GM18861 (cell line): ENCODE measurements around the gene KIT.
A peak's percentile ranks its signal among the peaks of the same experiment; 100 is the strongest.

Source experiments
- ATAC-seq: cut with Tn5 transposase; IDR thresholded peaks from one replicate; pipeline ENCODE4 v1.9.1; 2021; ENCODE audit not compliant: unreplicated experiment

The KIT gene

GRCh38 chr4:54743562-54743961, 85.8 kb downstream of the KIT start:
- ATAC-seq: no peak

GRCh38 chr4:54744487-54744886, 86.7 kb downstream of the KIT start:
- ATAC-seq: no peak

- ATAC-seq: no peak
Measured at GRCh38 chr4:54745031-54745770, 87.4 kb downstream of the KIT start.

GRCh38 chr4:54746218-54746617, 88.5 kb downstream of the KIT start:
- peak; percentile 78 for ATAC-seq

- no peak for ATAC-seq
Measured at GRCh38 chr4:54750341-54750740, 92.6 kb downstream of the KIT start.

GRCh38 chr4:54754394-54754793, 96.6 kb downstream of the KIT start:
- ATAC-seq: no peak

- ATAC-seq: no peak
Measured at GRCh38 chr4:54764476-54764875, 106.7 kb downstream of the KIT start.

- no peak for ATAC-seq
Measured at GRCh38 chr4:54767376-54767775, 109.6 kb downstream of the KIT start.

GRCh38 chr4:54773022-54773421, 115.3 kb downstream of the KIT start:
- no peak for ATAC-seq

- no peak for ATAC-seq
Measured at GRCh38 chr4:54779036-54779435, 121.3 kb downstream of the KIT start.

GRCh38 chr4:54779476-54780148, 121.9 kb downstream of the KIT start:
- ATAC-seq: no peak

GRCh38 chr4:54780149-54780495, 122.4 kb downstream of the KIT start:
- ATAC-seq: no peak

GRCh38 chr4:54781756-54782155, 124.0 kb downstream of the KIT start:
- no peak for ATAC-seq

GRCh38 chr4:54783402-54784110, 125.8 kb downstream of the KIT start:
- no peak for ATAC-seq

- ATAC-seq: no peak
Measured at GRCh38 chr4:54784161-54784671, 126.5 kb downstream of the KIT start.
